K562 (cell line): ENCODE results near the gene FMNL3. TPM values are rescaled to one million over a fixed set of nuclear protein-coding genes. Genes with fewer than 3 reads are reported as not detected.

Source experiments
- ATAC-seq: fragments of 200-7000 bp; cut with Tn5 transposase; 3 replicates; pipeline ENCODE4 v1.9.1; 2020; ENCODE audit warnings: moderate library complexity
- BruUV-seq: library from RNA; stranded (reverse); fragments of 400-500 nt; replicated peaks from 2 replicates; lab custom pipeline; 2021; lab: Mats Ljungman, UMichigan
- CTCF ChIA-PET: fragments of 300-600 bp; formaldehyde crosslinking; extraction: SDS; loops from one replicate; lab custom pipeline; 2021; ENCODE audit warnings: low intra/inter-chr PET ratio; lab: Yijun Ruan, JAX
- POLR2A ChIA-PET: fragments of 300-600, 350-650 bp; sonication (Branson Sonifier 250); formaldehyde crosslinking; extraction: SDS; loops from one replicate; lab custom pipeline; 2021; ENCODE audit warnings: antibody characterized with exemption, inconsistent platforms; lab: Yijun Ruan, JAX
- DNase-seq, 4 experiments: peaks; one replicate each; pipeline versions ENCODE4 v3.0.0 to v3.0.0-alpha.2; 2011 to 2018; ENCODE audit warnings: low spot score in 3 of 4, mixed read lengths in 3 of 4; ENCODE audit errors: extremely low read depth in 1 of 4
- FAIRE-seq: peaks from 2 replicates; lab custom pipeline; 2011; peaks lifted over from hg19 to GRCh38; lab: Jason Lieb, UNC
- H2AFZ ChIP-seq: 2 replicates; pipeline ENCODE4 v1.6.0; 2011; ENCODE audit warnings: low read depth, low read length, control low read depth, inconsistent platforms
- H3K27ac ChIP-seq: fragments of 200-600 bp; 3 replicates; pipeline ENCODE4 v1.8.0; 2011; ENCODE audit warnings: low read depth, mild to moderate bottlenecking, control low read depth, inconsistent platforms, low read length, moderate library complexity, mixed read lengths; ENCODE audit errors: extremely low read depth
- H3K27me3 ChIP-seq, 2 experiments: fragments of 300-600 bp in 1 of 2; 2 replicates in 1 of 2; 3 replicates in 1 of 2; pipeline versions ENCODE4 v1.6.0 to v1.8.0; 2011; ENCODE audit warnings: inconsistent platforms in 2 of 2, low read length in 2 of 2, mild to moderate bottlenecking in 1 of 2, mixed read lengths in 1 of 2, moderate library complexity in 1 of 2; ENCODE audit not compliant: control insufficient read depth in 2 of 2, insufficient read depth in 2 of 2
- H3K36me3 ChIP-seq: fragments of 300-600 bp; 3 replicates; pipeline ENCODE4 v1.8.0; 2011; ENCODE audit warnings: mild to moderate bottlenecking, low read length, inconsistent platforms; ENCODE audit not compliant: control insufficient read depth, insufficient read depth
- H3K4me1 ChIP-seq, 2 experiments: fragments of 200-600 bp in 1 of 2; replicated peaks in 1 of 2; 2 replicates in 1 of 2; 3 replicates in 1 of 2; pipeline versions ENCODE4 v1.5.1 to v1.8.0; 2011; ENCODE audit warnings: inconsistent platforms in 2 of 2, low read length in 2 of 2, mild to moderate bottlenecking in 1 of 2, mixed read lengths in 1 of 2, moderate library complexity in 1 of 2; ENCODE audit not compliant: control insufficient read depth in 2 of 2, insufficient read depth in 2 of 2
- H3K4me2 ChIP-seq: 2 replicates; pipeline ENCODE4 v1.6.1; 2011; ENCODE audit warnings: low read length, control low read depth, inconsistent platforms, mixed read lengths; ENCODE audit not compliant: insufficient read depth
- H3K4me3 ChIP-seq: fragments of 200-600 bp; sonication (generic), shearing (Covaris generic); 2 replicates; pipeline ENCODE4 v1.5.1; 2016; ENCODE audit warnings: control low read depth, inconsistent platforms
- H3K79me2 ChIP-seq: fragments of 200-600 bp; 3 replicates; pipeline ENCODE4 v1.8.0; 2011; ENCODE audit warnings: low read length, inconsistent platforms; ENCODE audit not compliant: control insufficient read depth, insufficient read depth
- H3K9ac ChIP-seq, 2 experiments: 2 replicates each; pipeline versions ENCODE4 v1.6.0 to v1.6.1; 2011; ENCODE audit warnings: low read depth in 2 of 2, low read length in 2 of 2, control low read depth in 1 of 2, inconsistent platforms in 1 of 2, mild to moderate bottlenecking in 1 of 2, mixed read lengths in 1 of 2; ENCODE audit not compliant: insufficient read depth in 1 of 2
- H3K9me1 ChIP-seq: one replicate; pipeline ENCODE4 v1.6.0; 2011; ENCODE audit warnings: inconsistent platforms, mild to moderate bottlenecking, low read length, moderate library complexity; ENCODE audit not compliant: control insufficient read depth, insufficient read depth
- H3K9me3 ChIP-seq: replicated peaks from 2 replicates; pipeline ENCODE4 v1.5.1; 2011; ENCODE audit warnings: low read depth, low read length, inconsistent platforms; ENCODE audit not compliant: control insufficient read depth, insufficient read depth
- H4K20me1 ChIP-seq: replicated peaks from 2 replicates; pipeline ENCODE4 v1.6.1; 2011; ENCODE audit warnings: low read length, inconsistent platforms, mixed read lengths; ENCODE audit not compliant: control insufficient read depth, insufficient read depth
- DACH1 ChIP-seq: fragments of 450-650 bp; IDR thresholded peaks from 2 replicates; pipeline ENCODE4 v1.6.1; 2018; ENCODE audit not compliant: partially characterized antibody
- FOS ChIP-seq: IDR thresholded peaks from 3 replicates; pipeline ENCODE4 v1.6.1; 2011; ENCODE audit not compliant: insufficient read length; ENCODE audit errors: extremely low read depth
- HNRNPH1 ChIP-seq: fragments of 200-400 bp; formaldehyde crosslinking; optimal IDR thresholded peaks from 2 replicates; pipeline ENCODE3; 2017; ENCODE audit warnings: low read depth, mild to moderate bottlenecking, low read length, moderate library complexity
- NFXL1 ChIP-seq: fragments of 450-650 bp; formaldehyde crosslinking; IDR thresholded peaks from 2 replicates; pipeline ENCODE4 v1.4.0; 2021; ENCODE audit warnings: mild to moderate bottlenecking
- NR2C1 ChIP-seq, 2 experiments: fragments of 450-650 bp; IDR thresholded peaks; 2 replicates each; pipeline ENCODE4 v1.6.1; 2017; ENCODE audit warnings: mild to moderate bottlenecking in 2 of 2, antibody characterized with exemption in 1 of 2, inconsistent platforms in 1 of 2, missing compliant biosample characterization in 1 of 2, missing genetic modification characterization in 1 of 2
- ZNF12 ChIP-seq: sonication (generic); formaldehyde crosslinking; IDR thresholded peaks from 2 replicates; pipeline ENCODE4 v1.4.0; 2020; ENCODE audit warnings: mild to moderate bottlenecking, missing genetic modification reagents
- WGBS: fragments of 100-300 bp; shearing (Covaris generic); methylation state at CpG from one replicate; pipeline ENCODE4 v1.1.6; 2016; ENCODE audit warnings: low coverage, mixed read lengths; ENCODE audit not compliant: insufficient coverage; ENCODE audit errors: missing lambda C conversion rate; 5-methylcytosine and 5-hydroxymethylcytosine counted together
- in situ Hi-C: fragments of 300-500 bp; cut with MboI; formaldehyde crosslinking; loops from 4 replicates; pipeline ENCODE4 v1.15.0; 2018; ENCODE audit warnings: inconsistent platforms, mixed read lengths
- intact Hi-C: fragments of 100-400 bp; cut with micrococcal nuclease; formaldehyde crosslinking; loops from 2 replicates; pipeline ENCODE4 v1.14.2; 2022
- polyA plus RNA-seq, 8 experiments: library from polyadenylated mRNA; depleted of rRNA in 4 of 8; stranded (reverse) in 5 of 8; unstranded in 3 of 8; fragments of >200 nt; fragmentation: Nextera tagmentation in 2 of 8; fragmentation: Illumina TruSeq in 1 of 8; extraction: Ambion mirVana in 2 of 8; extraction: Trizol in 1 of 8; gene quantifications; 2 replicates each; pipeline versions ENCODE4 v1.2.1 to v1.2.3, GENCODE V29; 2011 to 2014; ENCODE audit warnings: inconsistent platforms in 1 of 8, missing spikeins in 1 of 8
- total RNA-seq, 7 experiments: library from RNA; depleted of rRNA in 6 of 7; stranded (reverse); fragments of >200 nt in 6 of 7; fragmentation: Illumina TruSeq in 2 of 7; extraction: Trizol in 2 of 7; gene quantifications; 2 replicates each; pipeline versions ENCODE4 v1.2.1 to v1.2.3, GENCODE V29; 2011 to 2021; ENCODE audit warnings: low replicate concordance in 1 of 7
- TF ChIP-seq, protein P1 (sequence below): fragments of 450-650 bp; IDR thresholded peaks from 2 replicates; pipeline ENCODE4 v1.6.1; 2016; ENCODE audit warnings: missing biosample characterization, missing genetic modification characterization
- TF ChIP-seq, protein P2 (sequence below), 3 experiments: IDR thresholded peaks in 2 of 3; conservative IDR thresholded peaks in 1 of 3; 2 replicates each; pipeline ENCODE4 v1.5.1; 2011 to 2012; ENCODE audit warnings: low read length in 3 of 3, mild to moderate bottlenecking in 3 of 3, control low read depth in 2 of 3, improper control_type of control experiment in 1 of 3, inconsistent platforms in 1 of 3, low read depth in 1 of 3, mixed read lengths in 1 of 3, moderate library complexity in 1 of 3; ENCODE audit not compliant: insufficient read depth in 2 of 3
- TF ChIP-seq, protein P3 (sequence below), 2 experiments: fragments of 450-650 bp in 1 of 2; sonication (generic) in 1 of 2; formaldehyde crosslinking in 1 of 2; IDR thresholded peaks; 2 replicates each; pipeline versions ENCODE4 v1.7.1 to v1.9.0; 2016 to 2022; ENCODE audit warnings: inconsistent platforms in 1 of 2, mild to moderate bottlenecking in 1 of 2, missing genetic modification reagents in 1 of 2

FMNL3 gene
- total and polyA plus RNA-seq, 9 of the 15 experiments (the other 6 are each of a cell fraction or from before 2014, with no cell fraction given) = 0.49 to 14.4 (median 6.8) TPM

DNA sequence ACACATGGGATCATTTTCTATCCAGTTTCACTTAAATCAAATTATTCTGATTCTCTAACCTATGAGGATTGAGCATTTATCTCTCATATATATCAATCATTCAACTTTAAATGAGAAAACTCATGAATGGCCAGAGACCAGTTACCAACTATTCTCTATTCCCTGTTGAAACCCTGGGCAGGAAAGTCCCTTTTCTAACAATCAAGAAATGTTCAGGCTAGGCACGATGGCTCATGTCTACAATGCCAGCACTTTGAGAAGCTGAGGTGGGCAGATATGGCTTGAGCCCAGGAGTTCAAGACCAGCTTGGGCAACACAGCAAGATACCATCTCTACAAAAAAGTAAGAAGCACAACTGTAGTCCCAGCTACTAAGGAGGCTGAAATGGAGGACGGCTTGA is 18.0 kb downstream of the FMNL3 start:
- H3K27ac ChIP-seq = no peak overlapping the region
- WGBS = 35% methylated on average over 2 of the region's 2 CpGs
- ChIA-PET POLR2A (interaction anchor here (0.8 to 3.4 kb wide), 6 partner anchors 9 to 46 kb away, joined by 3 to 26 read pairs (median 5); no protein-coding TSS in a partner anchor), CTCF (no interaction called here)
- no peaks in the 10 kb centered on the region for H3K79me2 ChIP-seq
- H3K4me1 ChIP-seq = peaks cover 0 to 7% of the 10 kb centered on the region in 2 experiments; a peak in 2 of 5 replicates
- no peak overlapping the region for H3K4me2 ChIP-seq
- no peaks in the 10 kb centered on the region for H4K20me1 ChIP-seq
- no peak overlapping the region for H2AFZ ChIP-seq
- no peak for DNase-seq
- peak overlapping the region in 1 of 2 experiments; percentile 36; a peak in 1 of 4 replicates for H3K9ac ChIP-seq
- intact Hi-C loops = no loop called here
- no peaks in the 10 kb centered on the region for H3K27me3 ChIP-seq
- in situ Hi-C loops = no loop called here
- H3K9me1 ChIP-seq = no peaks in the 10 kb centered on the region
- no peaks in the 10 kb centered on the region for H3K9me3 ChIP-seq
- FAIRE-seq = no peak
- ATAC-seq = no peak
- no TSS peak for BruUV-seq
- H3K4me3 ChIP-seq = no peak overlapping the region
- H3K36me3 ChIP-seq = no peaks in the 10 kb centered on the region
- TF ChIP-seq NFXL1 = no peak
- no peak for TF ChIP-seq ZNF12 (CRISPR knock-in tag)
- TF ChIP-seq FOS = no peak
- no peak for TF ChIP-seq HNRNPH1
- no peak for TF ChIP-seq NR2C1 (IDR thresholded peaks at IDR 0.05)
- no peak for TF ChIP-seq NR2C1 (tag; IDR thresholded peaks at IDR 0.05)
- TF ChIP-seq, protein P1, sequence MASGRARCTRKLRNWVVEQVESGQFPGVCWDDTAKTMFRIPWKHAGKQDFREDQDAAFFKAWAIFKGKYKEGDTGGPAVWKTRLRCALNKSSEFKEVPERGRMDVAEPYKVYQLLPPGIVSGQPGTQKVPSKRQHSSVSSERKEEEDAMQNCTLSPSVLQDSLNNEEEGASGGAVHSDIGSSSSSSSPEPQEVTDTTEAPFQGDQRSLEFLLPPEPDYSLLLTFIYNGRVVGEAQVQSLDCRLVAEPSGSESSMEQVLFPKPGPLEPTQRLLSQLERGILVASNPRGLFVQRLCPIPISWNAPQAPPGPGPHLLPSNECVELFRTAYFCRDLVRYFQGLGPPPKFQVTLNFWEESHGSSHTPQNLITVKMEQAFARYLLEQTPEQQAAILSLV (tag) = no peak
- TF ChIP-seq, protein P2, sequence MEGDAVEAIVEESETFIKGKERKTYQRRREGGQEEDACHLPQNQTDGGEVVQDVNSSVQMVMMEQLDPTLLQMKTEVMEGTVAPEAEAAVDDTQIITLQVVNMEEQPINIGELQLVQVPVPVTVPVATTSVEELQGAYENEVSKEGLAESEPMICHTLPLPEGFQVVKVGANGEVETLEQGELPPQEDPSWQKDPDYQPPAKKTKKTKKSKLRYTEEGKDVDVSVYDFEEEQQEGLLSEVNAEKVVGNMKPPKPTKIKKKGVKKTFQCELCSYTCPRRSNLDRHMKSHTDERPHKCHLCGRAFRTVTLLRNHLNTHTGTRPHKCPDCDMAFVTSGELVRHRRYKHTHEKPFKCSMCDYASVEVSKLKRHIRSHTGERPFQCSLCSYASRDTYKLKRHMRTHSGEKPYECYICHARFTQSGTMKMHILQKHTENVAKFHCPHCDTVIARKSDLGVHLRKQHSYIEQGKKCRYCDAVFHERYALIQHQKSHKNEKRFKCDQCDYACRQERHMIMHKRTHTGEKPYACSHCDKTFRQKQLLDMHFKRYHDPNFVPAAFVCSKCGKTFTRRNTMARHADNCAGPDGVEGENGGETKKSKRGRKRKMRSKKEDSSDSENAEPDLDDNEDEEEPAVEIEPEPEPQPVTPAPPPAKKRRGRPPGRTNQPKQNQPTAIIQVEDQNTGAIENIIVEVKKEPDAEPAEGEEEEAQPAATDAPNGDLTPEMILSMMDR (IDR thresholded peaks at IDR 0.05 in 2 of 3, conservative IDR thresholded peaks at IDR 0.05 in 1 of 3; ENCODE audit: insufficient read depth in 2 of 3, low read depth in 1 of 3, low read length in 3 of 3) = no peak
- no peak for TF ChIP-seq DACH1
- TF ChIP-seq, protein P3, sequence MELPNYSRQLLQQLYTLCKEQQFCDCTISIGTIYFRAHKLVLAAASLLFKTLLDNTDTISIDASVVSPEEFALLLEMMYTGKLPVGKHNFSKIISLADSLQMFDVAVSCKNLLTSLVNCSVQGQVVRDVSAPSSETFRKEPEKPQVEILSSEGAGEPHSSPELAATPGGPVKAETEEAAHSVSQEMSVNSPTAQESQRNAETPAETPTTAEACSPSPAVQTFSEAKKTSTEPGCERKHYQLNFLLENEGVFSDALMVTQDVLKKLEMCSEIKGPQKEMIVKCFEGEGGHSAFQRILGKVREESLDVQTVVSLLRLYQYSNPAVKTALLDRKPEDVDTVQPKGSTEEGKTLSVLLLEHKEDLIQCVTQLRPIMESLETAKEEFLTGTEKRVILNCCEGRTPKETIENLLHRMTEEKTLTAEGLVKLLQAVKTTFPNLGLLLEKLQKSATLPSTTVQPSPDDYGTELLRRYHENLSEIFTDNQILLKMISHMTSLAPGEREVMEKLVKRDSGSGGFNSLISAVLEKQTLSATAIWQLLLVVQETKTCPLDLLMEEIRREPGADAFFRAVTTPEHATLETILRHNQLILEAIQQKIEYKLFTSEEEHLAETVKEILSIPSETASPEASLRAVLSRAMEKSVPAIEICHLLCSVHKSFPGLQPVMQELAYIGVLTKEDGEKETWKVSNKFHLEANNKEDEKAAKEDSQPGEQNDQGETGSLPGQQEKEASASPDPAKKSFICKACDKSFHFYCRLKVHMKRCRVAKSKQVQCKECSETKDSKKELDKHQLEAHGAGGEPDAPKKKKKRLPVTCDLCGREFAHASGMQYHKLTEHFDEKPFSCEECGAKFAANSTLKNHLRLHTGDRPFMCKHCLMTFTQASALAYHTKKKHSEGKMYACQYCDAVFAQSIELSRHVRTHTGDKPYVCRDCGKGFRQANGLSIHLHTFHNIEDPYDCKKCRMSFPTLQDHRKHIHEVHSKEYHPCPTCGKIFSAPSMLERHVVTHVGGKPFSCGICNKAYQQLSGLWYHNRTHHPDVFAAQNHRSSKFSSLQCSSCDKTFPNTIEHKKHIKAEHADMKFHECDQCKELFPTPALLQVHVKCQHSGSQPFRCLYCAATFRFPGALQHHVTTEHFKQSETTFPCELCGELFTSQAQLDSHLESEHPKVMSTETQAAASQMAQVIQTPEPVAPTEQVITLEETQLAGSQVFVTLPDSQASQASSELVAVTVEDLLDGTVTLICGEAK (IDR thresholded peaks at IDR 0.05) = no peak
- TF ChIP-seq, protein P3 (CRISPR knock-in tag; IDR thresholded peaks at IDR 0.05) = no peak
